Activated CD4-positive, CD25-positive, alpha-beta regulatory T cell (primary cell): ENCODE measurements around the gene PANK3.
"Not testable (repeated sequence)": the region's sequence is repeated elsewhere in the genome, so short reads cannot be mapped to it uniquely, and the experiment has no call there.

ENCODE experiments used
- DNase-seq, 4 experiments: peaks; one replicate each; lab custom pipeline; 2025; lab: John Stamatoyannopoulos, UW

Gene PANK3

GRCh38 chr5:168592014-168592368, 12.8 kb upstream of the PANK3 start:
- DNase-seq: no peak

- no peak for DNase-seq
Measured at GRCh38 chr5:168591302-168592013, 12.3 kb upstream of the PANK3 start.

DNA sequence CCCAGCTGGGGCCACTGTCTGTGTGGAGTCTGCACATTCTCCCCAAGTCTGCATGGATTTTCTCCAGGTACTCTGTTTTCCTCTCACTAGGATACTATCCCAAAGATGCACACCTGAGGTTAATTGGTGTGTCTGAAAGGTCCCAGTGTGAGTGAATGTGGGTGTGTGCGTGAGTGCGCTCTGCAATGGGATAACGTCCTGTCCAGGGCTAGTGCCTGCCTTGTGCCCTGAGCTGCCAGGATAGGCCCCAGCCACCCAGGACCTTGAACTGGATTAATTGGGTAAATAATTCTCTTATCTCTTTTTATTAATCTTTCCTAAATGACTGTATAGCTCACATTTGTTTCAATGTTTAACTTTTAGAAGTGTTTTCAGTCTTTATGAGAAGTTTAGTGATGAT, 11.5 kb upstream of the PANK3 start:
- no peak for DNase-seq

GRCh38 chr5:168587987-168588386, 8.8 kb upstream of the PANK3 start:
- no peak for DNase-seq

DNA sequence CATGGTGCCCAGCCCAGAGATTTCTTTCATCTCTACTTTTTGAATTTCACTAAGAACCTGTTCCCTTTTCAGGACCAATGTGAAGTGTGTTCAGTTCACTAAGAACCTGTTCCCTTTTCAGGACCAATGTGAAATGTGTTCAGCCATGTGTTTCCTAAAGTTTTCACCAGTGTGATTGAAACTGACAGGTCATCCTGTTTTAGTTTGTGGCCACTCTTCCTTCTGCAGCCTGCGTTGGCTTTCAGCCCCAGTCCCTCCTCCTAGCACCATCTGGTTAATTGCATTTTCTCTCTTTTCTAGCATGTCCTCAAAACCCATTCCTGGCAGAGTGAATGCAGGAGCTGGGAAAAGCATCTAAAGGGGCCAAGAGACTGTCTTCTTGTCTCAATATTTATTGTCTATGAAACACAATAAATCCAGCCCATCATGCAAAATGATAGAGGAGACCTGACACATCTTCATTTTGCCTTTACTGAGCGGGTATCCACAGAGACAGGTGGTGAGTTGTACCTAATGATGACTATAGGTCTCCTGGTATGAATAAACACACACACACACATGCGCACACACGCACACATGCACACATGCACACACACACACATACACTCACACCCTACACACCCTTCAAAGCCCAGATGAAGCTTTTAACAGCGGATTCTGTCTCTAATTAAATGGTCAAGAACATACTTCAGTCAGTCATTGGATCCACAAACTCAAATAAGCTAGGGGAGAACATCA, 6.1 kb upstream of the PANK3 start:
- no peak for DNase-seq

GRCh38 chr5:168583742-168584482, 4.7 kb upstream of the PANK3 start:
- no peak for DNase-seq

DNA sequence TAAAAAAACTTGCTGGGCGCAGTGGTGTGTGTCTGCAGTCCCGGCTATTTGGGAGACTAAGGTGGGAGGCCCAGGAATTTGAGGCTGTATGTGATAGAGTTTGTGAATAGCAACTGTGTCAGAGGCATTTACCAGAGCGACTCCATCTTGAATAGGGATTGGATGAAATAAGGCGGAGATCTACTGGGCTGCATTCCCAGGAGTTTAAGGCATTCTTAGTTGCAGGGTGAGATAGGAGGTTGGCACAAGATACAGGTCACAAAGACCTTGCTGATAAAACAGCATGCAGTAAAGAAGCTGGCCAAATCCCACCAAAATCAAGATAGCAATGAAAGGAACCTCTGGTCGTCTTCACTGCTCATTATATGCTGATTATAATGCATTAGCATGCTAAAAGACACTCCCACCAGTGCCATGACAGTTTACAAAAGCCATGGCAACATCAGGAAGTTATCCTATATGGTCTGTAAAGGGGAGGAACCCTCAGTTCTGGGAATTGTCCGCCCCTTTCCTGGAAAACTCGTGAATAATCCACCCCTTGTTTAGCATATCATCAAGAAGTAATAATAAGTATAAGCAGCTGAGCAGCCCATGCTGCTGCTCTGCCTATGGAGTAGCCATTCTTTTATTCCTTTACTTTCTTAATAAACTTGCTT, 1.8 kb upstream of the PANK3 start:
- DNase-seq: not testable (repeated sequence)

DNA sequence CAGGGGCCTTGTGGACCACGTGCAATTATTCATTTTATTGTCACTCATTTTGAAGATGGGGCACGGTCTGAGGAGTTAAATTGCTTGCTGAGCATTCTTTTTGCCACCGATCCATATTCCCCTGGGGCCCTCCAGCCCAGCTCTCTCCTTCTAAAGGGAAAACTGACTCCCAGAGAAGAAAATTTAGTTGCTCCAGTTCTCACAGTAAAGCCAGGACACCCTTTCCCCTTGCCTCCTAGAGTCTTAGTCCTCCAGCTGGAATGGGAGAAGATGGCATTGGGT, 1.0 kb upstream of the PANK3 start:
- DNase-seq: no peak

- peak; percentile 93 to 96 (median 95) for DNase-seq
Measured at GRCh38 chr5:168579488-168580226, 489 bp upstream of the PANK3 start.

DNA sequence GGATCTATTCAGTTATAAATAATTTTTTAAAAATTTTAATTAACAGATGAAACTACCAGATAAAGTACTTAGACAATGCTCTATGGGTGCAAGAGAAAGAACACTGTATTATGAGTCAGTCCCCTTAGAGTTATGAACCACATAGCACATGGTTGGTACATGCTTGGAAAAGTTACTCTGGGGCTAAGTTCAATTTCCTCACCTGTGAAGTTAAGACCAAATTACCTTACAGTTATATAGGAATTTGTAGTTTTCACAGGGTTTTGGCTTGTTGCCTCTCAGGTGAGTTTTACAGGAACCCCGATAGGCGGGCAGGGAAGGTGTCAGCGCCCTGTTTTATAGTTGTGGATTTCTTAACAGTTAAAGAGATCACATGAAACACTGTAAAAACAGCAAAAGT, 1.2 kb downstream of the PANK3 start:
- no peak for DNase-seq

DNA sequence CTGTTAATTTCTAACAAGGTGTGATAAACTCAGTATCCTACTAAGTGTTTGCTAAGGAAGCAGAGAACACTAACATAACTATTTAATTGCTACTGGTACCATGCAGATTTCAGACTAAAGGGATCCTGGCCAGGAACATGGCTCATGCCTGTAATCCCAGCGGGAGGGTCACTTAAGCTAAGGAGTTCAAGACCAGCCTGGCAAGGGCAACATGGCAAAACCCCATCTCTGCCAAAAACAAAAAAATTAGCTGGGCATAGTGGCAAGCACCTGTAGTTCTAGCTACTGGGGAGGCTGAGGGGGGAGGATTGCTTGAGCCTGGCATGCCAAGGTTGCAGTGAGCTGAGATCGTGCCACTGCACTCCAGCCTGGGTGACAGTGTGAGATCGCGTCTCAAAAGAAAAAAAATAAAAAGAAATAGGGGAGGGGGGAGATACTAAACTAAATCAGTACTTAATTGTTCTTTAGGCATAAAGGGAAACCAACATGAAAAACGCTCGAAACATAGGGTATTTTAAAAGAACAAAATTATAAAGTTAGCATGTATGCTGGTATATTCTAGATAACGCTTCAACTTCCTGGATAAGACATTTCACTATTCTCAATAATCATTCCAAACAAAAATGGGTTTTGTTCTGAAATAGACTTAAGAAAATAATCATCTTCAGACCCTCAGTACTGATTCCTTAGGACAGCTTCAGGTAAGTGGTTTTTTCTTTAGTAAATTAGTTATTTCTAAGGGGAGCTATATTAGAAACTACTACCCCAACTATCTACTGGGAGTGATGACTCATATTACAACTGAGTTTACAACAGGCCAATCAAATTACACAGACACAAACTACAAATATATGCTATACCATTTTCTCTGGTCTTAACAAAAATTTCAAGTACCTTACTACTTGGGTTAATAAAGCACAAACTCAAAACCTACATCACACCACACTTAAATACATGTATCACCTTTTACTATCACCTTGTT, 3.5 kb downstream of the PANK3 start:
- no peak for DNase-seq

DNA sequence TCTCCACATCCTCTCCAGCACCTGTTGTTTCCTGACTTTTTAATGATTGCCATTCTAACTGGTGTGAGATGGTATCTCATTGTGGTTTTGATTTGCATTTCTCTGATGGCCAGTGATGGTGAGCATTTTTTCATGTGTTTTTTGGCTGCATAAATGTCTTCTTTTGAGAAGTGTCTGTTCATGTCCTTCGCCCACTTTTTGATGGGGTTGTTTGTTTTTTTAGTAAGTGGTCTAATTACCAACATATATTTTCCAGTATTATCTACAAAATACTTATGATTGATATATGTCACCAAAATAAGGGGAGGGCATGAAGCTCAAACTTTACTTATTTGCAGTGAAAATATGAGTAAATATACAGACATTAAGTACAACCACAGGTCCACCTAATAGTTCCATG, 5.0 kb downstream of the PANK3 start:
- DNase-seq: not testable (repeated sequence)

GRCh38 chr5:168573663-168574062, 5.5 kb downstream of the PANK3 start:
- DNase-seq: not testable (repeated sequence)

GRCh38 chr5:168570490-168571328, 8.5 kb downstream of the PANK3 start:
- no peak for DNase-seq

GRCh38 chr5:168568738-168569137, 10.4 kb downstream of the PANK3 start:
- no peak for DNase-seq

DNA sequence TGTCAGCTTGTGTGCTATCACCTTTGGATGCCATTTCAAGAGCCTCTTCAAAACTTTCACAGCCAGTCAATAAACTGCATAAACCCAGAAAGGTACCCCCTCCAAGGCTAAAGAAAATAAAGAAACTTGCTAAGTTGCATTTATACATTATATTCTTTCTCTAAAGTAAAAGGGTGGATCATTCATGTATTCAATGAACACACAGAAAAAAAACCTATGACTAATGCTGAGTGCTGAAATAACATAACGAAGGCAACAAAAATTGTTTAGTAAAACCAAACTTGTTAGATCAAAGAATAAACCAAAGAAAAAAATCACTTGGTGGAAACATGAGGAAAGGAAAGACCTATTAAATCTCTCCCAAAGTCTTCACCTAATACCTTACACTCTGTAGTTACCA, 15.2 kb downstream of the PANK3 start:
- no peak for DNase-seq

DNA sequence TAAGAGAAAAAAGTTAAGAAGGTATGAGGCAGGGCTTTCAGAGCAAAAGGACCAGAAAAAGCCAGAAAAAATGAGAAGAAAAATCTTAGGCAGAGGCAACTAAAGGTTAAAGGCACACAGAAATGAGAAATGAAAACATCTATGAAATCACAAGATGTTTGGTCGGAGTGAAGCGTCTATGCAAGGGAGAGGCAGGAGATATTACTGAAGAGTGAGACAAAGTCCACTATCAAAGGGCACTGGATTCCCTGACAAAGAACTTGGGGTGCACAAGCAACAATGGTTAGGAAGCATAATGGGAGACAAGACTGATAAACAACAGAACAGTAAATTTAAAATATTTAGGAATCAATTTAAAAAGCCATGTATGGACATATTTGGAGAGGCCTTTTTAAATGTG, 16.9 kb downstream of the PANK3 start:
- no peak for DNase-seq

DNA sequence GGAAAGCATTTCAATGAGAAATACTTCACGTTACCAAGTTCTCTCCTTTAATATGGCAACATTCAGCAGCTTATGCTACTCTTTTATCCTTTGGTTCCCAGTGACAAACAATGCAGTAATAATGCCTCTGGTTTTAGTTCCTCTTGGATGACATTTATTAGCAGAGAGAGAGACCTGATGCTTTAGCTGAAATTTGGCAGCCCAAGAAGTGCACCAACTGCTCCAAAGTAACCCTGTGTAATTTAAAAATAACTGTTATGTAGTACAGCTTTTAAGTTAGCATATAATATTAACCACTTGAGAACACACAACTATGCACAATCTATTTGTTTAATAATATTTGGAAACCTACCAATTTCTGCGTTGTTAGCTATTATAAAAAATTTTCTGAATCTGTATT, 21.8 kb downstream of the PANK3 start:
- DNase-seq: no peak

GRCh38 chr5:168553377-168554130, 25.6 kb downstream of the PANK3 start:
- no peak for DNase-seq
